SK-N-DZ (cell line): ENCODE measurements around the gene CLEC18A.
A peak's percentile ranks its signal among the peaks of the same experiment; 100 is the strongest.
"Not testable (repeated sequence)": the region's sequence is repeated elsewhere in the genome, so short reads cannot be mapped to it uniquely, and the experiment has no call there.

Experiments used
- DNase-seq: peaks from one replicate; pipeline ENCODE4 v3.0.0-alpha.2; 2015; ENCODE audit warnings: low spot score

CLEC18A gene

DNA sequence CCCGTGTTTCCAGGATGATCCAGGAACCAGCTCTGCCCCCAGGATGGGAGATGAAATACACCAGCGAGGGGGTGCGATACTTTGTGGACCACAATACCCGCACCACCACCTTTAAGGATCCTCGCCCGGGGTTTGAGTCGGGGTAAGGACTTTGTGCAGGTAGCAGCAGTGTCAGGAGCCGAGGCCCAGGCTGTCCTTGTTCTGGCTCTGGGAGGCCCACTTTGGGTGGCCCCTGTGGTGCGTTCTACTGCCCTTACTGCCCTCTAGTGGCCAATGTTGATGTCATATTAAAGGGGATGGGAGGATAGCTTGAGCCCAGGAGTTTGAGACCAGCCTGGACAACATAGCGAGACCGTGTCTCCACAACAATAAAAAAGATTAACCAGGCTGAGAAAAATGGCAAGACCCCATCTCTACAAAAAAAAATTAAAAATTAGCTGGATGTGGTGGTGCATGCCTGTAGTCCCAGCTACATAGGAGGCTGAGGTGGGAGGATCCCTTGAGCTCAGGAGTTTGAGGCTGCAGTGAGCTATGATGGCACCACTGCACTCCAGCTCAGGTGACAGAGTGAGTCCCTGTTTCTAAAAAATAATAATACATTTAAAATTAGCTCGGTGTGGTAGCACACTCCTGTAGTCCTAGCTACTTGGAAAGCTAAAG, 20.9 kb upstream of the CLEC18A start:
- DNase-seq, result peak; percentile 57

DNA sequence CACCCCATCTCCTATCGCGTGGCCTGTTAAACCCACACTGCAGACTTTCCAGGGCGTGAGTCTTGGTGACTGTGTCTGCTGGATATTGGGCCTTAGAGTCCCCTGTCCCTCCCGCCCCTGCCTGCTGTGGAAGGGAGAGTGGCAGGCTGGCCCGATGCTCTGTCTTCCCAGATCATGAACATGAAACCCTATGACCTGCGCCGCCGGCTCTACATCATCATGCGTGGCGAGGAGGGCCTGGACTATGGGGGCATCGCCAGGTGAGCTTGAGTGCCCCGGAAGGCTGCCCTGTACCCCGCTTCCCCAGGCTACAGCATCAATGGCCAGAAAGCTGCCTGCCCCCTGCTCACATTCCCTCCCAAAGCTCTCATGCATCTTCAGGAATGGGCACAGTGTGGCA, 19.5 kb upstream of the CLEC18A start:
- no peak for DNase-seq

DNA sequence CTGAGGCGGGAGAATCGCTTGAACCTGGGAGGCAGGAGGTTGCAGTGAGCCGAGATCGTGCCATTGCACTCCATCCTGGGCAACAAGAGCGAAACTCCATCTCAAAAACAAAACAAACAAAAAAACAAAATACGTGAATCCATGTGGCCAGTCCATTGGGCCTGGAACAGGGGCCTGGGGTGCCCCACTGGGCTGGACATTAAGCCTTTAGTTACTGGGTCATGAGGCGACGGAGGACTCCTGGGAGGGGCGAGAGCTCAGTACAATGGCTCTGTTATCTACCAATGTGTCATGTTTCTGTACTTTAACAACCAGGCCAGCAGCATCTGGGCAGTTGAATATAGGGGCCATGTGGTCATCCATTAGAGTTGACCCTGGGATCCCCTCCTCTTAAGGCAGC, 18.9 kb upstream of the CLEC18A start:
- DNase-seq, result no peak

- no peak for DNase-seq
Measured at GRCh38 chr16:69932691-69933392, 18.3 kb upstream of the CLEC18A start.

GRCh38 chr16:69934044-69934443, 17.1 kb upstream of the CLEC18A start:
- DNase-seq, result no peak

DNA sequence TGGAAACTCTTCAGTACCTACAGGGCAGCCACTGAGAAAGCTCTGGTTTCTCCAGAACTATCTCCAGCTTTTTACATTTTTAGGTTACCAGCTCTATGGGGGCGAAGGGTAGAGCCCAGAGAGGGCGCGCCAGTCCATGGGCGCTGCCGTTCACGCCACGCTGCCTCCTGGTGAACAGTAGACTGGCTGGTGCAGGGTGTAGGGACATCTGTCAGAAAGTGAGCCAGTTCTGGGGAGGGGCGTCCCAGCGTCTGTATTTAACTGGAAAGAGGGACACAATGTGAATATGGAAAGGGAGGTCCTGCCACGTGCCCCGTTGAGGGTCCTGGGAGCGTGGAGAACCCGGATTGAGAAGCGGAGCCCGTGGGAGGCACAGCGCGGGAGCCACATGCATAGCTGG, 16.4 kb upstream of the CLEC18A start:
- DNase-seq, result no peak

- DNase-seq, result no peak
Measured at GRCh38 chr16:69935278-69935711, 15.8 kb upstream of the CLEC18A start.

DNA sequence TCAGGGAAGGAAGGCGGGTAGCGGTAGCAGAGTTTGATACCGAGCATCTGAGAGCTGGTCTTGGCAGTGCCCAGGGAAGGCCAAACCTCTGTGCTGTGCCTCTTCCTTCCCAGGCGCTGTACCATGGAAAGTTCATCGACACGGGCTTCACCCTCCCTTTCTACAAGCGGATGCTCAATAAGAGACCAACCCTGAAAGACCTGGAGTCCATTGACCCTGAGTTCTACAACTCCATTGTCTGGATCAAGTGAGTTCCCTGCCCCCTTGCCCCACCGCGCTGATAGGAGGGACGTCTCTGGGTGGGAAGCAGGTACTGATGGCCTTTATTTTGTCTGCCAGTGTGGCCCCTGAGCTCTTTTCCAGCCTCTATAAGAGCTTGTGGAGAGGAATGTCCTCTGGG, 15.4 kb upstream of the CLEC18A start:
- no peak for DNase-seq

DNA sequence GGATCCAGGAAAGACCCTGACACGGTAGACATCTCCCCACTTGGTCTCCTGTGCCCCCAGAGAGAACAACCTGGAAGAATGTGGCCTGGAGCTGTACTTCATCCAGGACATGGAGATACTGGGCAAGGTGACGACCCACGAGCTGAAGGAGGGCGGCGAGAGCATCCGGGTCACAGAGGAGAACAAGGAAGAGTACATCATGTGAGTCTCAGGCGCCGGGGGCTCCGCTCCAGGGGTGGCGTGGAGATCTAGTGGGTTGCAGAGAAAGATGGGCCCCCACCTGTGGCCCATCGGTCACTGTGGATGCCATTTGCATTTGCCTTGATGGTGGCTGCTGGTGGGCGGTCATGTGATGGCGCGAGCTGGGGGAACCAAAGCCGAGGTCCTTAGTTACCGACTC, 14.9 kb upstream of the CLEC18A start:
- no peak for DNase-seq

DNA sequence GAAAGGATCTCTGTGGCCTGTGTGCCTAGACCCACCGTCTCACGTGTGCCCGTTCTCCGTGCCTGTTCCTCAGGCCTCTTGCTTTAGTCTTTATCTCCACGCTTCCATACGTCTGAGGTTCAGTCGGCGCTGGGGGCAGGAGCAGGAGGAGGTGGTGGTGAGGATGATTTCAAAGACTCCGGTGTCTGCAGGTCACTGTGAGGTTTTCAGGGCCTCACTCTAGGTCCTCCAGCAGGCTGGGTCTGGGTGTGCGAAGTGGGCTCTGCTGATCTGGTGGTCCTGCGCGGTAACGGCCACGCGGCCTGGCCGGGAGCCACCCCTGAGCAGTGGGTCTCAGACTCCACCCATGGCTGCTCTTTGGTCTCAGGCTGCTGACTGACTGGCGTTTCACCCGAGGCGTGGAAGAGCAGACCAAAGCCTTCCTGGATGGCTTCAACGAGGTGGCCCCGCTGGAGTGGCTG, 14.4 kb upstream of the CLEC18A start:
- no peak for DNase-seq

- DNase-seq, result no peak
Measured at GRCh38 chr16:69937465-69937951, 13.6 kb upstream of the CLEC18A start.

DNA sequence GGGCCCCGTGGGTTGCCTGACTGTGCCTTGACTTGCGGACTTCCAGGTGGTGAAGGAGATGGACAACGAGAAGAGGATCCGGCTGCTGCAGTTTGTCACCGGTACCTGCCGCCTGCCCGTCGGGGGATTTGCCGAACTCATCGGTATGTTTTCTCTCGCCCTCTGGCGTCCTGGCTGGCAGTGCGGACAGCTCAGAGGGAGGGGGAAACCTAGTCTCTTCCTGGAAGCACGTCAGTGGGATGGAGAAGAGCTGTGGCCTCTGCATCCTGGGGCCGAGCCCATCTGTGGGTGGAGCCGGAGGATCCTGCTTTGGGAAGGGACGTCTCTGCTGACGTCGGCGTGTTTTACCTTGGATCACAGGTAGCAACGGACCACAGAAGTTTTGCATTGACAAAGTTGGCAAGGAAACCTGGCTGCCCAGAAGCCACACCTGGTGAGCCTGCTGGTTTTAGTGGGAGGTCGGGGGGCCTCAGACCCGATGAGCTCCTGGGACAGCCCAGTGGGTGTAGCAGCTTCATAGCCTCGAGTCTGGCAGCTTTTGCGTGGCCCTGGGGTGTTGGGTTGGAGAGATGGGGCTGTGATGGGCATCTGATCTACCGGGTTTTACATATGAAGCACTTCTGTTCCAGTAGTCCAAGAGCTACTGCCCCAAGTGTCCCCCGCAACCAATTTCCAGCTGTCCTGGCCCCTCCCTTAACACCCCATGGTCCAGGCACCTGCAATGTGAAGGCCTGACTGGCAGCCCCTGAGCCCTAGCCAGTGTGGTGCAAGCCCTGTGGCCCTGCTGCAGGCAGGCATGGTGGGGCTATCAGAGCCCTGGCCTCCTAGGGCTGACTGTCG, 11.9 kb upstream of the CLEC18A start:
- DNase-seq, result no peak

DNA sequence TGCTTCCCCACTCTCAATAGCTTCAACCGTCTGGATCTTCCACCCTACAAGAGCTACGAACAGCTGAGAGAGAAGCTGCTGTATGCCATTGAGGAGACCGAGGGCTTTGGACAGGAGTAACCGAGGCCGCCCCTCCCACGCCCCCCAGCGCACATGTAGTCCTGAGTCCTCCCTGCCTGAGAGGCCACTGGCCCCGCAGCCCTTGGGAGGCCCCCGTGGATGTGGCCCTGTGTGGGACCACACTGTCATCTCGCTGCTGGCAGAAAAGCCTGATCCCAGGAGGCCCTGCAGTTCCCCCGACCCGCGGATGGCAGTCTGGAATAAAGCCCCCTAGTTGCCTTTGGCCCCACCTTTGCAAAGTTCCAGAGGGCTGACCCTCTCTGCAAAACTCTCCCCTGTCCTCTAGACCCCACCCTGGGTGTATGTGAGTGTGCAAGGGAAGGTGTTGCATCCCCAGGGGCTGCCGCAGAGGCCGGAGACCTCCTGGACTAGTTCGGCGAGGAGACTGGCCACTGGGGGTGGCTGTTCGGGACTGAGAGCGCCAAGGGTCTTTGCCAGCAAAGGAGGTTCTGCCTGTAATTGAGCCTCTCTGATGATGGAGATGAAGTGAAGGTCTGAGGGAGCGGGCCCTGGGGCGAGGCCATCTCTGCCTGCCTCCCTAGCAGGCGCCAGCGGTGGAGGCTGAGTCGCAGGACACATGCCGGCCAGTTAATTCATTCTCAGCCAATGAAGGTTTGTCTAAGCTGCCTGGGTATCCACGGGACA, 11.1 kb upstream of the CLEC18A start:
- no peak for DNase-seq

DNA sequence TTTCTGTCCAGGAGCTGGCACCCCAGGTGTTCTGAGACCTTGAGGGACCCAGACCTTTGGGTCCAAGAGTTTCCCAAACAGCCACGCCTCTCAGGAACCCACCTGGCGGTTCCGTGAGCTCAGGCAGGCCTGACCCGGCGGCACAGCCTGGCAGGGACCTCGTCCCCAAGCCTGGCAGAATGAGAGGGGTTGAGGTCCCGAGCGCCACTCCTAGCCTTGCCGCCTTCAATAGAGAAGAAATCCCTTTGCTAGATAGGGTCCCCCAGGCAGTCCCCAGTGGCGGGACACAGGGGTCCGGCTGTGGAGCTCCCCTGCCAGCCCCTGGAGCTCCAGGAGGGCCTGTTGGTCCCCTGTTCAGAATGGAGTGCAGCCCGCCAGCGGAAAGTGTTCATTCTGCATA, 10.5 kb upstream of the CLEC18A start:
- no peak for DNase-seq

DNA sequence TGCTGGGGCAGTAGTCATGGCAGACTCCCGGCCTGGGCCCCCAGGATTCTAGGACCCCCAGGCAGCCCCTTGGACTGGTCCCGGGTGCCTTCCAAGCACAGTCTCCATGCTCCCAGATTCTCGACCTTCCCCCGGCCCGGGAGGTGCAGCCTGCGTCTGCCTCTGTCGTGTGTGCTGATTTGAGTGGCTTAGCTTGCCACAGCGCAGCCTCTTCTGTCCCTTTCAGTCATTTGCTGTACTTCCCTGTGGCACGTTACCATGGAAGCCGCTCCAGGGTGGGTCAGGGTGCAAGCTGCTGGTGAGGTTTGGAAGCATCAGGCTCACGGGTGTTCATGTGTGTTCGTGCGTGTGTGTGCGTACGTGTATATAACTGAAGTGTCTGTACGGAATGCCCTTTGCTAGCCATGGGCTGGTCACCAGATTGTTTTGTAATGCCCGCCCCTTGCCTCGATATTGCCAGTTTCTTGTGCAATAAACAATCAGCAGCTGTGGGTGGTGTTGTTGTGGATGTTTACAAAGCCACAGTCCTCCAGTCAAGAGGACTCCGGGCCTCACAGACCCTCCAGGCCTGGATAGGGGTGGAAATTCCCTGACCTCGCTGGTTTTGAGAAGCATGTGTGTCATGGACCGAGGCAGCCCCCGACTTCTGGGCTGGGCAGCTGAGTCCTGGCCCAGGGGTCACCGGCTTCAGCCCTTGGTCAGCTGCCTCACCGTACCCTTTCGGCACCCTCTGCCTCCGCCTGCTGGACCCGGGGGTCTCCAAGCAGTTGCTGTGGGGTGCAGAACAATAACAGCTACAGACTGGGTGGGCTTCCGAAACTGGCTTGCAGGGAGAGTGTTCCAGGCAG, 9.7 kb upstream of the CLEC18A start:
- DNase-seq, result no peak

DNA sequence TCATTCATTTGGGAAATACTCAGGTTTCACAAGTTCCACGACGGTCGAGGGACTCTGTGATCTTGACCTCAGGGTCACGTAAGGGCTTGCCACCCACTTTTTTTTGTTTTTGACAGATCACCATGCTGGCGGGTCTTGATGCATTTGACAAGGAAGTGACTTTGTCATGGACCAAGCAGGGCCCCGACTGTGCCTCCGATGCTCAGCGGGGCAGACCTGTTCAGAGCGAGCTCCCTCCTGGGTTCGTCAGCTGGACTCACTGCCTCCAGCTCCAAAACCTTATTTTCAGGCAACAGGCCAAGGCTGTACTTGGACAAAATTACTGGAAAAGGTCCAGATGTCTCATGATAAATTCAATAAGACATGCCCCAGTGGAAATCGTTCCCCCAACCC, 9.0 kb upstream of the CLEC18A start:
- DNase-seq, result no peak

- no peak for DNase-seq
Measured at GRCh38 chr16:69942627-69943170, 8.4 kb upstream of the CLEC18A start.

- DNase-seq, result not testable (repeated sequence)
Measured at GRCh38 chr16:69943241-69944036, 7.7 kb upstream of the CLEC18A start.

DNA sequence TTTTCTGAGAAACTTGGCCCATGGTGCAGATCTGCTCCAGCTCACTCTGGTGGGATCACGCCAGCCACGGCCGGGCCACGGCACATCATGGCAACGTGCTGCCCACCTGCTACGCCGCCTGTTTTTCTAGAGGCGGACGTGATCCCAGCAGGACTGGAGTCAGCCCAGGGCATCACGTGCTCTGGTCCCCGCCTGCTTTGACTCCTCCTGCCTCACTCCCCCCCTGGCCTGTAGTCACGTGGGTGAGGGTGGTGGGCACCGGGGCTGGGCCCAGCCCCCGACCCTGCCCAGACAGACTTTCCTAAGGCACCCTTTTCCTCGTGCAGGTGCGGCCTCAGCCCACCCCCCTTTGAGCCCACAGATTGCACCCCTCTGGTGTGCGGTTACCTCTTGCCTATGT, 723 bp upstream of the CLEC18A start:
- DNase-seq, result not testable (repeated sequence)
